Activated CD4-positive, alpha-beta T cell treated with anti-CD3 and anti-CD28 coated beads, Interleukin-2, amount 50 U/mL, for 48 hours (primary cell): ENCODE results near the gene BICD2.

Source experiments
- DNase-seq, 2 experiments: peaks; one replicate each; pipeline ENCODE4 v3.0.0-alpha.2; 2020

BICD2 gene

GRCh38 chr9:92747459-92748232, 17.0 kb downstream of the BICD2 start:
- DNase-seq, result no peak

DNA sequence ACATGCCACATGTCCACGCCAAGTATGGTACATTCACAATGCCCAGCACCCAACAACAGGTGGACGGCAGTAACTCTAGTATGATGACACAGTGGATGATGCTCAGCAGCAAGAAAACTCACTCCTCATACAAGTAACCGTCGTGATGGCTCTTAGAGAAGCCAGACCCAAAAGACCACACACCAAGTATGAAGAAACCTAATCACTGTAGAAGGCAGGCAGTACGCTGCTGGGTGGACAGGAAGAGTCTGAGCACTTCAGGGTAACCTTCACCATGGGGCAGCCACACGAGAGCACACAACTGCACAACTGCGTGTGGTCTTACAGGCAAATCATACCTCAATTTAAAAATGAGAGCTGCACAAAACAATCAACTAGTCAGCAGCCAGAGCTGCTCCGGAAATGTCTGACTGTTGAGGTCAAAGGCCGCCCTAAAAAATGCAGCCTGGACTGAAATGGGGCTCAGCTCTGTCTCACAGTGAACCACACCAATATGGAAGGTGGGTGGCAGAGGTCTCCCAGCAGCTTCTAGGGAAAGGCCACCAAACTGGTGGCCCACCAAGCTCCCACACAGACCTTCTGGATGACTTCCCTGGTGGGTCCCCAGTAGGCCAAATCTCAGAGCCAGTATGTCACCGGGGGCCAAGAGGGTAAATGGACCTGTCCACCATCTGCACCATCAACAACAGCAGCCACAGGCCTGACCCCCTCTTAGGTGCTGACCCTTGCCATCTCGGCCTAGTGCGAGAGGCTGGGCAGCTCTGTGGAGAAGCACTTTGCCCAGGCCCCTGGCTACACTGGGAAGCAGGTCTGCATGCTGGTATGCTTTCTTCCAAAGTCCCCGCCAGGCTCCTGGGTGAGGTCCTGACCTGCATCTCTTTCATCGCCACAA, 17.8 kb downstream of the BICD2 start:
- DNase-seq, result no peak

DNA sequence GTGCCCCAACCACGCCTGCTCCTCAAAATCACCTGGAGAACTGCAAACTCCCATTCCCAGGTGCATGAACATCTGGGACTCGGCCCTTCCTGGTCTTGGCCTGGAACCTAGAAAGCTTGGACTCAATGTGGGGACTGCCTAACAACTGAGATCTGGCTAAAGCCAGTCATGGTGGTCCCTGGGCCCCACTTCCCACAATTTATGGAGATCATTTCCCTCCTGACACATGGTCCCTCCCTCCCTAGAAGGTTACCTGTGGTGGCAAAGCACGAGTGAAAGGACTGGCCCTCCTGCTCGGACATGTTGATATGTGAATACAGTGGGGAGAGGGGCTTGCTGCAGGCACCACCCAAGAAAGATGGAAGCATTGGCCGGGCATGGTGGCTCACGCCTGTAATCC, 18.8 kb downstream of the BICD2 start:
- no peak for DNase-seq

DNA sequence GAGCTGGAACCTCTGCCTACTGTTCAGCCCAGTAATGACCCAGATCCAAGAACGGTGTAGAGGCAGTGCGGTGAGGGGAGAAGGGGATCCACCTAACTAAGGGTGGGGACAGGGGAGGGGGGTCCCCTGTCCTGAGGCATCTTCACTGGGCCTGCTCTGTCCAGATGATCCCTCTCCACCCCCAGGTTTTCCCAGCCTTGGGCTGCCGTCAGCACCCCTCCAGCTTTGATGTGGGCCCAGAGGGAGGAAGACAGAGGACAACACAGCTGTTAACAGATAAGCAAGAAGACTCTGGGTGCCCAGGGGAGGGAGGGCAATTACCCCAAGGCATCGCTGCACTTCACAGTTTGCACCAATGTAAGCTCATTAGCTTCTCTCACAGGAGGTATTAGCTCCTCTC, 19.3 kb downstream of the BICD2 start:
- no peak for DNase-seq

- no peak for DNase-seq
These were observed 23.7 kb downstream of the BICD2 start for GRCh38 chr9:92740969-92741368.

- no peak for DNase-seq
These were observed 24.1 kb downstream of the BICD2 start for GRCh38 chr9:92740446-92740961.

DNA sequence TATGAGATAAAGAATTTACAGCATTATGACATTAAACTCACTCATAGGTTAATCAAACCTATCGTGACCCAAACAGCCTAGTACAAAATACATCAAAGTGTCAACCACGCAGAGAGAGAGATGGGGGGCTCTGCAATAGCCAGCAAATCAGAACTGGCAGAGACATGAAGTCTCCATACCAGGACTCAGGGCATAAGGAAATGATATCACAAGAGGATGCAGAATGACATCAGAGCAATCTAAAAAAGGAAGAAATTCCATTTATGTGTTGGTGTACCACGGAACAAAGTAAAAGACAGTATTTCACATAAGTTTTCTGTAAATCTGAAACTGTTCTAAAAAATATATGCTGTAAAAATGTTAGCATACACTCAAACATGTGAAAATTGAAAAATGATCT, 24.6 kb downstream of the BICD2 start:
- no peak for DNase-seq

DNA sequence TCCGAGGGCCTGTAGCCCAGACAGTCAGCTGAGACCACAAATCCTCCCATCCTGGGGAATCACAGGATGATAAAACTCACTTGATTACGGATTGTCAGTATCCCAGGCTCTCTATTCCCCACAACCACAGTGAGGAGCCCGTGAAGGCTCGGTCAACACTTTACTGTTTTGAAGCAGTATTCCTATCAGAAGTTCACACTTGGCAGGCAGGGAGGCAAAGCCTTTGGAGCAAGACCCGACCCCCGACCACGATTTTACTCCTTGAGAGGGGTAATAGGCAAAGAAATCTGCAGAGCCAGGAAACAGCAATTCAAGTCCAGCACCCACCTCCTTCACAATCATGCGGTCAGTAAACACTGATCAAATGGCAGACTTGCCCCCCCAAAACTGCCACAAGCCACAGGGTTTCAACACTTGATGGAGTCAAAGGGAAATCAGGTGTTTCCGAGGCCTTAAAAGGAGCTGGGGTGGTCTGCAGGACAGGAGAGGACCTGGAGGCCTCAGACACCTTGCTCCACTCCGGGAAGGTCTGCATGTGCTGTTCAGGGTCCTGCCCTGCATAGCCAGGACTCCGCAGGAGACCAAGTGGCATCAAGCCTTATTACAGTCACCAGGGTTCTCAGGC, 25.2 kb downstream of the BICD2 start:
- no peak for DNase-seq

GRCh38 chr9:92738661-92739081, 26.0 kb downstream of the BICD2 start:
- DNase-seq, result no peak

GRCh38 chr9:92737611-92738299, 26.9 kb downstream of the BICD2 start:
- no peak for DNase-seq

- no peak for DNase-seq
These were observed 27.4 kb downstream of the BICD2 start for GRCh38 chr9:92737216-92737606.

- no peak for DNase-seq
These were observed 27.9 kb downstream of the BICD2 start for GRCh38 chr9:92736563-92737215.

DNA sequence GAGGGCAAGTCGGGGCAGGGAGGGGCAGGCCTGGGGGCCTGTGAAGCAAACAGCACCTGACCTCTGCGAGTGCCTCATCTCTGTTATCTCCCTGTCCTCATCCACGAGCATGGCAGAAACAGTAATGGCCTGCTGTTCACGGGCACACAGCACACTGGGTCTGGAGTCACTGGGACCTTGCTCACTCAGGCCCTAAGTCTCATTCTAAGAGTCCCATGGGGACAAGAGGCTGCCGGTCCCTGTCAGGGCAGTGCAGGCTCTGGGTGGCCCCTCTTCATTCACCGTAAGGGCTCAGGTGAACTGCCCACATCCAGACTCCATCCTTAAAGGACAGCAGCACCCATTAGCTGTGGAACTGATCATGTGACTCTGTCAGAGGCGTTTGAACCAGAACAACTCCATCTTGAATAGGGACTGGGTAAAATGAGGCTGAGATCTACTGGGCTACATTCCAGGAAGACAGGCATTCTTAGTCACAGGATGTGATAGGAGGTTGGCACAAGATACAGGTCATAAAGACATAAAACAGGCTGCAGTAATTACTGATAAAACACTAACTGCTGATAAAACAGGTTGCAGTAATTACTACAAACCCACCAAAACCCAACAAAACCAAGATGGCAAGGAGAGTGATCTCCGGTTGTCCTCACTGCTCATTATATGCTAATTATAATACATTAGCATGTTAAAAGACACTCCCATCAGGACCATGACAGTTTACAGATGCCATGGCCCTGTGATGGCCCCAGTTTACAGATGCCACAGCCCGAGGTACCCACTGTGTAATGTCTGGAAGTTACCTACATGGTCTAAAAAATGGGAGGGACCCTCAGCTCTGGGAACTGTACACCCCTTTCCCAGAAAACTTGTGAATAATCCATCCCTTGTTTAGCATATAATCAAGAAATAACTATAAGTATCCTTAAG, 28.7 kb downstream of the BICD2 start:
- no peak for DNase-seq

GRCh38 chr9:92734931-92735635, 29.6 kb downstream of the BICD2 start:
- no peak for DNase-seq

GRCh38 chr9:92730897-92731296, 33.7 kb downstream of the BICD2 start:
- DNase-seq, result no peak

DNA sequence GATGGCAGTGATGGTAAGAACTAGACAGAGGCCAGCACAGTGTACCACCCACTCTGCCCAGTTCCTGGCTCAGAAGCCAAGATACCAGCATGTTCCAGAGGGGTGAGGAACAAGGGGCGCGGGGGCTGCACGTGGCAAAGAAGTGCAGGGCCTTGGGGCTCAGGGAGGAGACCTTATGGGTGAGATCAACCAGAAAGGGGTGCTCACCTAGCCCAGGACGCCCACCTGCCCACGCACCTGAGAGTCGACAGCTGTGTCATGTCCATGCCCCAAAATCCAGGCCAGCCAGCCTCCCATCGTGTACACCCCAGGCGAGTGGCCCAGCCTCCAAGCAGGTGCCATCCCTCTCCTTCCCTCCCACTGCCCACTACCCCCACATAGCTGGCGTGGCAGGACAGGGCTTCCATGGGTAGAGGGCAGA, 34.9 kb downstream of the BICD2 start:
- no peak for DNase-seq

GRCh38 chr9:92728831-92729734, 35.5 kb downstream of the BICD2 start:
- DNase-seq, result no peak

GRCh38 chr9:92727716-92728700, 36.6 kb downstream of the BICD2 start:
- DNase-seq, result no peak
